Cortex of kidney (tissue), 1 donor: ENCODE data around the gene DYNLT2.
"Not testable (repeated sequence)": the region's sequence is repeated elsewhere in the genome, so short reads cannot be mapped to it uniquely, and the experiment has no call there.

Experiments used
- DNase-seq: peaks from one replicate; lab custom pipeline; 2025; lab: John Stamatoyannopoulos, UW

Gene DYNLT2

DNA sequence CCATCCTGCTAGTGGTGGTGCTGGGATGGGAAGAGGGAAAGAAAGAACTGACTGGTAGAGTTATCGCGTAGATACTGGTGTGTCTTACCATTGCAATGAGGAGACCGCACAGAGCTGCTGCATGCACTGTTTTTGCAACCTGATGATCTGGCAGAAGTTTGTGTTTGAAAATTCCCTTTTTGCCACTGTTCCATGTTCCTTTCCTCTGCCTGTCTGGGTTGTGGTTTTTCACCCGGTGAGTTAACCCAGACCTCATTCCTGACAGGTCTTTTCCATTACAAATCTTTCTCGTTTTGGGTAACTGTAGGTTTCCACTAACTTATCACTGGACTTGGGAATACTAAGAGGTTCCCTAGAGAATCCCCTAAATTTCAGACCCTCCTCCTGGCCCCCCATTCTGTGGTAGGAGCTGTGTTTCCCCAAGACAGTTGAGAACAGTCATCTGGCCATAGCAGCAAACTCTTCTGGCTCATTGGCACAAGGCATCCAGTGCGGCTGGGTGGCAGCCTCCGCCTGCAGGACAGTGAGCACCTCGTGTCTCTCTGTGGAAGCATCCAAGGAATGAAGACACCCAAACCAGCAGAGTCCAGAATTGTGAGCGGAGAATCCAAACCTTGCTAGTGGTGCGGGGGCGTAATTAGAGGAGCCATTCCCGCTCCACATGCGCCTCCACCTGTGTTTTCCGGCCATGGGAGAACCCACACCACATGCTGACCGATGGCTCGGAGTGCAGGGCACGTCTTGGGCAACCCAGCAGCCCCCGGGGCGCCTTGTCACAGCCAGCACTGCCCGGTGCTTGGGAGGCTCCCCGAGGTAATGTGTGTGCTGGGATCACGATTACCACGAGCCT lies 32.8 kb upstream of the DYNLT2 start:
- DNase-seq, result no peak

DNA sequence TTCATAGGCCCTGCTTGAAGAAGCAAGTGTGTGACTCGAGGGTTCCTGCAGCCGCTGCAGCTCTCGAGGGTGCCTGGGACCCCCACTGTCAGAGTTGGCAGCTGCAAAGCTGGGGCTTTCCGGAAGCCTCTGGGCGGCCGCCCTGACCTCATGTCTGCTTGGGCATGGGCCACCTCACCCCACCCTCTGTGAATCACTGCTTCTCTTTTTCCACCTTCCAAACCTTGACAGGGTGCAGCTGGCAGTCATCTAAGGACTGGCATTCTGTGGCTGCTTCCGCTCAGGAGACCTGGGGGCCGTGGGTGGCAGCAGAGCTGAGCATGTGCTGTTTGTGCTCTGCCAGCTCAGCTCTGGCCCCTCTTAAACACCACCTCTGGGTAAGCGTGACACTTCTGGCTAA lies 32.0 kb upstream of the DYNLT2 start:
- no peak for DNase-seq

DNA sequence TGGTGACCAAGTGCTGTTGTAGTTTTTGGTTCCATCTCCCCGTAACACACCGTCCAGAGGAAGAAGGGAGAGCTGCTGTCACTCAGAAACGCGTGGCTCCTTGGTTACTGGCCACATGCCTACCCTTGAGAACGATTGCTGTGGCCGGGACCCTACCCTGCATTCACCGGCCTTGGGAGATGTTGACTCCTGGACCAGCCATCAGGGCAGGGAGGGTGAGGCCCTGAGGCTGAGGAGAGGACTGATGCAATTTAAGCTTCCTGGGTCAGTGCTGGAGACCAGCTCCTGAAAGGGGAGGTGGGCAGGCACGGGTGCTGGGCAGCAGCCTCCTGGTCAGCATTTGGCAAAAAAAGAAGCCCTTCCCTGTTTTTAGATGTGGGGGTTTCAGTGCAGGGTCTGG lies 31.6 kb upstream of the DYNLT2 start:
- no peak for DNase-seq

DNA sequence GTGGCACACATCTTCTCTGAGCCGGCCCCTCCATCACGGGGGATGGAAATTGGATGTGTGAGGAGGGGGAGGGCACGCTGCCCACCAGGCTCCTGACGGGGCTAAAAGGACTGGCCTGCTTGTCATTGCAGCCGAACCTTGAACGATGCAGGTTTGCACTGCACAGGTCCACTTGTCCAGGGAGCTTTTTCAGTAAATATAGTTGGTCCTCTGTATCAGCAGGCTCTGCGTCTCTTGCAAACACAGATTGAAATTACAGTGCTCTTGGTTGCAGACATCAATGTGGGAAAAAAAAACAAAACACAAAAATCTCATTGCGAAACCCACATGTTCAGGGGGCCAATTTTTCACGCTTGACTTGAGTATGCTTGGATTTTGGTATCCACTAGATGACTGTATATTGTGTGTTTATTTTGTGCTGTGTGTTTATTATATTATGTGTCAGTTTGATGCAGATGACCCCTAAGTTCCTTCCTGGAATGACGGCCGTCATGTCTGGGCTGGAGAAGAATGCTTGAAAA lies 29.3 kb upstream of the DYNLT2 start:
- no peak for DNase-seq

DNA sequence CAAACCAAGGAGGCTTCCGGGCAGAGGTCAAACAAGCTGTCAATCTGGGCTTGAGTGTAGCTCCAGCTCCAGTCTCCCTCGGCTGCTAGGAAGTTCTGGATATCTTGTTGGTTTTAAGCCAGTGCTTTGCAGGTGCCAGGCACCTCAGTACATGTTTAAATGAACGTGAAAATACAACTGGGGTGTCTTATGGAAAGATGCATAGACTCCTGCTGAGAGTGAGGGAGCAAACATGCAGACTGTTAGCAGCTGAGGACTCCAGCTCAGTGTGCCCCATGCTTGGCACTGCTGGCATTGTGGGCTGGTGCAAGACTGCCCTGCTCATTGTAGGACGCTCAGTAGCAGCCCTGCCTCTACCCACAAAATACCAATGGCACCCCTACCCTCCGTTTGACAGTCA lies 28.5 kb upstream of the DYNLT2 start:
- DNase-seq, result no peak

DNA sequence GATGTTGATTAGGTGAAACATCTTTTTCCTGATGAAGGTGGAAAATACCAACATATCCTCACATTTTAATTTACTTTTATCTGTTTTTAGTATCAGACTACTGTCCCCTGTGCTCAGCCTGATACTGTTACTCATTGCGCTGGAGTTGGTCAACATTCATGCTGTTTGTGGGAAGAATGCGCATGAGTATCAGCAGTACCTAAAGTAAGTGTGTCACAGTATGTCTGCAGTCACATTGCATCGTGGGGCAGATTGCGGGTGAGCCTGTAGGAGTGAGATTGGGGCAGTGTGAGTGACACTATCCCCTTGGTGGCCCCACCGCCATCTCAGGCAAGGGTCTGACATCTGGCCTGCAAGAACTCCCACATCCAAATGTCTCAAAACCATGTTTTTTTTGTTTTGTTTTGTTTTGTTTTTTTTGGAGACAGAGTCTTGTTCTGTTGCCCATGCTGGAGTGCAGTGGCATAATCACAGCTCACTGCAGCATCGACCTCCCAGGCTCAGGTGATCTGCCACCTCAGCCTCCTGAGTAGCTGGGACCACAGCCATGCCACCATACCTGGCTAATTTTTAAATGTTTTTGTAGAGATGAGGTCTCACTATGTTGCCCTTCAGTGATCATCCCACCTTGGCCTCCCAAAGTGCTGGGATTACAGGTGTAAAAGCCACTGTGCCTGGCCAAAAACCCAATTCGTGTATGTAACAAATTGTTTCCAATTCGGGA lies 27.9 kb upstream of the DYNLT2 start:
- DNase-seq, result no peak

DNA sequence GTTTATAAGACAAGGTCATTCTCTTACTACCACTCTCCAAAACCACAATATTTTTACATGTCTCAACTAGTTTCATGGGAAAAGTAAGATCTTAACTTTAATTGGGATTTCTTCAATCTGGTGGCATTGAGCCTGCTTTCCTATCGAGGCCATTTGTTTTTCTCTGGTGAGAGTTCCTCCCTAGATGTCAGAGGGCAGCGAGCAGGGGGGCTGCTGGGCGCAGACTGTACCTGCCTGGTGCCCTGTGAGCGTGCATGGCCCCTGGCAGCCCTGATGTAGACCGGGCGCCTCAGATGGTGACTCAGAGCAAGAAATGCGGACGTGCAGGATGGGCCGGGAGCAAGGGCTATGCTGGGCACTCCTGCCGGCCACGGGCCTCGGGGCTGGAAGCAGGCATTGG lies 27.3 kb upstream of the DYNLT2 start:
- DNase-seq, result no peak

DNA sequence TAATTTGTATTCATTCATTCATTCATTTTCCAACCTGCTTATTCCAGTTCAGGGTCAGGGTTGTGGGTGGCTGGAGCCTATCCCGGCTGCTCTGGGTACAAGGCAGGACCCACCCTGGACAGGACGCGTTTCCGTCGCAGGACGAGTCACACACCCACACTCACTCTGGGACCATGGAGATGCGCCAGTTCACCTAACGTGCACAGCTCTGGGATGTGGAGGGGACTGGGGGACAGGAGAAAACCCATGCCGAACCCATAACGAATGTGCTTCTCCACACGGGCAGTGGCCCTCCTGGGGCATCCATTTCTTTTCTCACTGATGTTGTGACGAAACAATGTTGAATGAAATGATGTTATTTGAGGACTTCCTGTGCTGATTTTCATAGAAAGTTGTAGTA lies 26.5 kb upstream of the DYNLT2 start:
- no peak for DNase-seq

DNA sequence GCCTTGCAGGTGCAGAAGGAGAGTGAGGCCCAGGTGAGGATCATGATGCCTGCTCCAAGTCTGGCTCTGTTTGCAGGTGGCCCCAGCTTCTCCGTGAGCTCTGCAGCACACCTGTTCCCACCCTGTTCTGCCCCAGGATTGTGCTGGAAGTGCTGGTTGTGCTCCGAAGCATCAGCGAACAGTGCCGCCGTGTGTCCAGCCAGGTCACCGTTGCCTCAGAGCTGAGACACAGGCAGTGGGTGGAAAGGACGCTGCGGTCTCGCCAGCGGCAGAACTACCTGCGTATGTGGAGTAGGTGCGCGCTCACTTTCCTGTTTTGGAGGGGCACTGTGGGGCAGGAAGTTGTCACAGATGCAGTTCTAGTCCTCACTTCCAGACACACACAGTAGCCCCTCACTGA lies 25.0 kb upstream of the DYNLT2 start:
- DNase-seq, result no peak

DNA sequence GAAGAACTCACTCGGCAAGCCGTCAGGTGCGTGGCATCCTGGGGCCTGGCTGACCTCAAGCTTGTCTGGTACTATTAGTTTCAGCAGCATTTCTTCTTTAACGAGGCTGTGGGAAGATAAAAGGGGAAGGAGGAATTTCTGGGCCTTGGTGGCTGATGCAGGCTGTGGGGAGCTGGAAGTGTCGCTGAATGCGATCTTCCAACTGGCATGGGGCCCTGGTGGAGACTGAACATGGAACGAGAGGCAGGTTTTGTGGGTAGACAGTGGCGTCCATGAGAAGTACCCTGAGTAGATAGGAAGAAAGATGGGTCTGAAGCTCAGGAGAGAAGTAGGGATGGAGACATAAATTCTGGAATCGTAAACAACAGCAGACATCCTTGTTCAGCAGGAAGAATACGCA lies 23.9 kb upstream of the DYNLT2 start:
- DNase-seq, result no peak

DNA sequence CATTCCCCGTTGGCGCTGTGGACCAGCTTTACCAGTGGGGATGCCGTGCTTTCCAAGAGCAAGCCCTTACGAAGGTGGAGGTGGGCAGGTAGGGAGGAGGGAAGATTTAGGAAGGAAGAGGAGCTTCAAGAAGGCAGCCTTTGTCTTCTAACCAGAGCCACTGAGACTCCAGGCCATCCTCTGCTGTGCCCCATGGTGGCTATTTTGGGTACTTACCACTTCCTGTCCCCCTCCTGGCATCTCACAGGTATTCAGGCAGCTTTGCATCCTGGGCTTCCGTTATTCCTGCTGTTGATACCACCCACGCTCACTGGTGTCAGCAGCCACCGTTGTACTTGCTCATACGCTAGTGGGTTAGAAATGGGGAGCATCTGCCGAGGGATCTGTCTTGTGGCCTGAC lies 23.0 kb upstream of the DYNLT2 start:
- DNase-seq, result no peak

DNA sequence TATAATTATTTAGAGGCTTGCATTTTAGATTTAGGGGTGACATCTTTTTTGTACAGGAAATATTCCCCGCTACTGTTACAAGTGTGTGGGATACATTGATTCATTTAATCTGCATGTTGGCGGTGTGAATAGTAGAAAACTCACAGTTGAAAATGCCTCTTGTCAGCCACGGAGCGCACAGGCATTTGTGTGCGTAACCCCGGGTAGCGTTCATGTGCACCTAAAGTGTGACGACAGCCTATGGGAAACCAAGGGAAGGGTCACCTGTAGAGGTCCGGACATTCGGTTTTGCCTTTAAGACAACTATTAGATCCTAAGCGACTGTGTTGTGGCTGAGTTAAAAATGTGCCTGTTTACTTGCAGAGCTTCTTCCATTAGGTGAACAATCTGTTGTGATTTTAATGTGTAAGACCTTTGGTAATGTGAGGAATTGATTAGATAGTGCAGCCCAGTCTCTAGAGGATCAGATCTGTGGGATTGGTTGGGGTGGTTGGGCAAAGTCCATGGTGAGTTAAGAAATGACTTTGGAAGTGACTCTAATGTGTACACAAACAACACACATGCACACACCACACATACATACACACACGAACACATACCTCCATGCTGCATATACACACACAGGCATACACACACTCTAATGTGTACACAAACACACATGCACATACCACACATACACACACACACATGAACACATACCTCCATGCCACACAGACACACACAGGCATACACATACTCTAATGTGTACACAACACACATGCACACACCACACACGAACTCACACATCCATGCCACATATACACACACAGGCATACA lies 15.8 kb upstream of the DYNLT2 start:
- no peak for DNase-seq

DNA sequence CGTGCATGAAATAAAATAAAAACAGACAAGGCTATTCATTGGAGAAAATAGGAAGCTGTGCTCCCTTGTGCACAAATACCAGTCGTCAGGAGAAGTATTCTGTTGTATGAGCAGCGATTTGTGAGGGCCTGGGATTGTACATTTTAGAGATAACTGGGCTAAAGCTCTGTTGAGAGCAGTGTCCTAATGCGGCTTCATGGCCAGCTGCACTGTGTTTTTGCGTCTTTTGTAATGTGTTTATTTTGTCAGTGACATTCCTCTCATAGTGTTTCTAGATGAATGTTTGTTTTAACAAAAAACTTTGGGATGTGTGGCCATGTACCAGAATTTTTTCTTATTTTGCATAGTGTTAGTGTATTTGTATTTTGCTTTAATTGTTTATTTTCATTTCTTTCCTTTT lies 14.9 kb upstream of the DYNLT2 start:
- DNase-seq, result no peak

DNA sequence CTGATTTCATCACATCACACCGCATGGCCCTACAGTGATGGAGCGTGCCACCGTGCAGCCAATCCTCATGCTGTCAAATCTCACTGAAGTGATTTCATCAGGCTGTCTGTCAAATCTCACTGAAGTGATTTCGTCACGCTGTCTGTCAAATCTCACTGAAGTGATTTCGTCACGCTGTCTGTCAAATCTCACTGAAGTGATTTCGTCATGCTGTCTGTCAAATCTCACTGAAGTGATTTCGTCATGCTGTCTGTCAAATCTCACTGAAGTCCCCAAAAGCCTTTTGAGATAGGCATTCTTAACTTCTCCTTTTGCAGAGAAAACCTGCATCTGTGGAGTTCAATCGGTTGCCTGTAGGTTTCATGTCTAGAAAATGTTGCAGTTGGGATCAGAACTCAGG lies 14.4 kb upstream of the DYNLT2 start:
- not testable (repeated sequence) for DNase-seq

DNA sequence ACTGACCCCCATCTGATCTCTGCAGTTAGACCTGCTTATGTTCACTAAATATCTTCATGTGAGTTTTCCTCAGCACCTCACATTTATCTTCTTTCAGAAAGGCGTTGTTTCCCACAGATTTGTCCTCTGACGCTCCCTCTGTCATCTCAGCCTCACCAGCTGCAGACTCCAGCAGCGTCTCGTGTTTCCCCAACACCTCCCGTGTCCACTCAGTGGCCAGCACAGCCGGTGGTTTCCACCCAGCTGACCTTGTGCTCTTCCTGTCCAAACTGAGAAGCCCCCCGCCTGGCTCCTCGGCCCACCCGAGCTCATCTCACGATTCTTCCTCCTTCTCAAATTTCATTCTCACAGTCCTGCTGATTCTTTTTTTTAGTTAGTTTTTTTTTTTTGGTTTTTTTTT lies 12.5 kb upstream of the DYNLT2 start:
- no peak for DNase-seq

DNA sequence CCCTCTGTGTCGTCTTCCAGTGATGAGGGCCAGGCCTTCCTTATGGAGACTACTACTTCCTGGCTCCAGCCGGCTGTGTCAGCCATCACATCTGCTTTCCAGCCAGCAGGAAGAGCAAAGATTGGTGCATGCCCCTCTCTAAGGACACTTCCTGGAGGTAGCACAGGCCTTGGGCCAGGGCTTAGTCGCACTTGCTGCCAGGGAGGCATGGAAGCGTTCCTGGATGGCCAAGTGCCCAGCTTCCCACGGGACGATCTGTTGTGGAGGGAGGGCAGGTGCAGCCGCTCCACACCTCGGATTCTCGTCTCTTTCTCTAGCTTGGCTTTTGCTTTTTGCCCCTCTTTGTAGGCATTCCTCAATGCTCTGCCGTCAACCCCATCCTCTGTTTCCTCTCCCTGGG lies 11.9 kb upstream of the DYNLT2 start:
- no peak for DNase-seq

DNA sequence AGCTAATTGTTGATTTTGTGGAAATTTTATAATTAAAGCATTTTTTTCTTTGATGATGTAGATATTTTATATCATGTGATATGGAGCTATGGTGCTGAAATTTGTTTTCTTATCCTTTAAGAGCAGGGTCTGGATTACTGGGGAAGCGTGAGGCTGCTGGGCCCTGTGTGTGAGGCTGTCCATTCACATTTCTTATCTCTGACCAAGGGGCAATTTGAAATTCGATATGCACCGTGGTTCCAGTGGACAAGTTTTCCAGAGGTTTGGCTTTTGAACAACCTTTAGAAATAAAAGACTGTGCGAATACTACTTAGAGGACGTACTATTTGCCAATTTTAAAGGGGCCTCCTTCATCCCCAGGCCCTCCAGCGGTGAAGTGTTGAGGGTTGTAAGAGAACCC lies 3.8 kb upstream of the DYNLT2 start:
- no peak for DNase-seq

DNA sequence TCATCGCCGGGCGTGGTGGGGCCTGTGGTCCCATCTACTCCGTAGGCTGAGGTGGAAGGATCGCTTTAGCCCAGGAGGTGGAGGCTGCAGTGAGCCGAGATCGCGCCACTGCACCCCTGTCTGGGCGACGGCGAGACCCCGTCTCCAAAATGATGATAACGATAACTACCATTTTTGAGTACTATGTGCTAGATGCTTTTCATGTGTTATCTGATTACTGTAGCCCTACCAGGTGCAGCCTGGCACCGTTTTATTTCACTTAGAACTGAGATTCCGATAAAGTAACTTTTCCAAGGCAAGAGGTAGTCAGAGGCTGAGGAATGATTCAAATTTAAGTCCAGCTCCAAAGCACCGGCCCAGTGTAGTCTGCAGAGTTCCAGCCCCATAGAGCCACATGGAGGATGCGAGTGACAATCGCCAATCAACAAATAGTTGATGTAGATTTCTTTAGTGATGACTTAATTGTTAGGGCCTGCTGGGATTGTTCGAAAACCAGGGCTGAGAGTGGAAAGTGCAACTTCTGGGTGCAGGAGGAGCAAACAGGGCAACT lies 777 bp upstream of the DYNLT2 start:
- no peak for DNase-seq

DNA sequence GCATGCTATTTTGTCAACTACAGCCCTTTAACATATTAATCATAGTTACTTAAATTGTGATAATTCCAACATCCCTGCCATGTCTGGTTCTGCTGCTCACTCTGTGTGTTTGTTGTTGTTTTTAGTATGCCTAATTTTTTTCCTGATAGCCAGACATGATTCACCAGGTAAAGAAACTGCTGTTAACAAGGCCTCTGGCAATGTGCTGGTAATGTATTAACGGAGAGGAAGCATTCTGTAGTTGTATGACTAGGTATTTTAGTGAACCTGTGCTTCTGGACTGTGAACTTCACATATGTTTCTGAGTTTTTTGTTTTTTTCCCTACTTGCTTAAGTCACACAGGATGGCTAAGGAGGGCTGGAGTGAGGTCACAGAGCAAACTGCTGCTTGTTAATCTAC lies 4.8 kb downstream of the DYNLT2 start:
- DNase-seq, result no peak

DNA sequence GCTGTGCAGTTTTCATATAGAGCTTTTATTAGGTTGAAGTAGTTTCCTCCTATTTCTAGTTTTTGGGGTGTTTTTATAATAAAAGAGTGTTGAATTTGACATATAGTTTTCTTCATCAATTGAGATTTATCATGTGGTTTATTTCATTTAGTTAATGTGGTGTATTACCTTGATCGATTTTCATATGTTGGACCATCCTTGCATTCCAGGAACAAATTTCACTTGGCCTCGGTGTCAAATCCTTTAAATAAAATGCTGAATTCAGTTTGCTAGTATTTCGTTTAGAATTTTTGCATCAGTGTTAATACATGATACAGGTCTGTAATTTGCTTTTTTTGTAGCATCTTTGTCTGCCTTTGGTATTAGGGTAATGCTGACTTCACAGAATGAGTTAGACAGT lies 6.0 kb downstream of the DYNLT2 start:
- DNase-seq, result no peak

DNA sequence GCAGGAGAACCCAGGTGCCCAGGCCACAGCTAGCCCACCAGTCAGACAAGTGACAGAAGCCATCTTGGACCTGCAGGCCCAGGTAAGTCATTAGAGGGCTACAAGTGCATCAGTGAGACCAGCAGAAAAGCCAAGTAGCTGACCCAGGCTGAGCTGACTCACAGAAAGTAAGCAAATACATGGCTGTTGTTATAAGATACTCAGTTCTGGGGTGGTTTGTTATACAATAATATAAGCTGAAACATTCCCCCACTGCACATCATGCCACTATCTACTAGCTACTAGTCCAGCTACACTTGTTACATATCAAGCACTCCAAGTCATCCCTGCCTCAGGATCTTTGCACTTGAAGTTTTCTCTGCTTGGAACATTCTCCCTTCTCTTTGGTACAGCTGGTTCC lies 10.0 kb downstream of the DYNLT2 start:
- DNase-seq, result no peak

DNA sequence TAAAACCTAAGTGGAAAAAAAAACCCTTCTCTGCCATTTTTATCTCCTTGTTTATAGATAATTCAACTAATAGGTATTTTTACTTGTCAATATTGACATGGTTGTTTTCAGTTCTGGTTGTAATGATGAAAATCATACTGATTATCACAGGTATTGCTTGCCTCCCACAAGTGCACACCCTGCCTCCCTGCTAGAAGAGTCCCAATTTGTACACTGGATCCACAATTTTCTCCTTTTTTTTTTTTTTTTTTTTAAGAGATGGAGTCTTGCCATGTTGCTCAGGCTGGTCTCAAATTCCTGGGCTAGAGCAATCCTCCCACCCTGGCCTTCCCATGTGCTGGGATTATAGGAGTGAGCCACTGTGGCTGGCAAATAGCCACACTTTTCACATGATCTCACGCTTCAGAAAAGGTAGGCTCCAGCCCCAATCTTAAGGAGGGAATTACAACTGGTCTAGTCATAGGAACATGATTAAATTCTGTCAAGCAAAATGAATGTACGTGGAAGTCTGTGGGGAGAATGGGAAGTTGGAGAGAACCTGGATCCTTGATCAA lies 12.3 kb downstream of the DYNLT2 start:
- no peak for DNase-seq
